BJ (cell line): Measurements from ENCODE around the gene PPFIA3. TPM values are rescaled to one million over a fixed set of nuclear protein-coding genes. Genes with fewer than 3 reads are reported as not detected.

Experiments
- CTCF ChIA-PET: fragments of 350-600 bp; formaldehyde crosslinking; extraction: SDS; loops from one replicate; lab custom pipeline; 2021; ENCODE audit warnings: antibody characterized with exemption, inconsistent platforms; lab: Yijun Ruan, JAX
- POLR2A ChIA-PET: fragments of 300-600 bp; sonication (Branson Sonifier 250); formaldehyde crosslinking; extraction: SDS; loops from one replicate; lab custom pipeline; 2021; ENCODE audit warnings: antibody characterized with exemption; lab: Charles Lee
- DNase-seq: peaks from one replicate; pipeline ENCODE4 v3.0.0-alpha.2; 2011; ENCODE audit warnings: low read depth
- H3K27me3 ChIP-seq: 2 replicates; pipeline ENCODE4 v1.6.0; 2011; ENCODE audit warnings: low read length; ENCODE audit not compliant: control insufficient read depth, insufficient read depth
- H3K36me3 ChIP-seq: 2 replicates; pipeline ENCODE4 v1.5.1; 2011; ENCODE audit warnings: low read length; ENCODE audit not compliant: control insufficient read depth, insufficient read depth
- H3K4me3 ChIP-seq: 2 replicates; pipeline ENCODE4 v1.5.1; 2011; ENCODE audit warnings: low read depth, mild to moderate bottlenecking, control low read depth, low read length
- CTCF ChIP-seq: IDR thresholded peaks from 2 replicates; pipeline ENCODE4 v1.5.1; 2011; ENCODE audit warnings: low read depth, mild to moderate bottlenecking, control low read depth, inconsistent platforms, low read length, moderate library complexity; ENCODE audit not compliant: insufficient read depth
- polyA plus RNA-seq: library from polyadenylated mRNA; depleted of rRNA; stranded (reverse); fragments of >200 nt; gene quantifications from 2 replicates; pipeline ENCODE4 v1.2.3, GENCODE V29; 2011

The PPFIA3 gene
- polyA plus RNA-seq, 1 experiment = 1.4 TPM

GRCh38 chr19:49148044-49148682 lies 28.8 kb downstream of the PPFIA3 start:
- H3K36me3 ChIP-seq = no peaks in the 10 kb centered on the region
- no peak for DNase-seq
- no peaks in the 10 kb centered on the region; the same call in 1 of the 2 replicates for H3K27me3 ChIP-seq
- no peak for TF ChIP-seq CTCF
- CTCF ChIA-PET = interaction anchor here (1.2 to 4.8 kb wide), 2 partner anchors 13 to 50 kb away, joined by 3 to 33 read pairs; no protein-coding TSS in a partner anchor
- POLR2A ChIA-PET = no interaction called here
- H3K4me3 ChIP-seq = no peak overlapping the region

GRCh38 chr19:49148784-49149651 lies 29.7 kb downstream of the PPFIA3 start:
- Histone ChIP-seq H3K27me3 (no peaks in the 10 kb centered on the region; the same call in 1 of the 2 replicates), H3K4me3 (peak overlapping the region; percentile 68), H3K36me3 (no peaks in the 10 kb centered on the region)
- peak; percentile 45 for DNase-seq
- POLR2A ChIA-PET = interaction anchor here (0.5 to 0.6 kb wide), 2 partner anchors 10 to 84 kb away, joined by 3 to 9 read pairs; partner anchors contain the start of gene NTF4
- no peak for TF ChIP-seq CTCF
- CTCF ChIA-PET = interaction anchor here (1.0 to 4.8 kb wide), 3 partner anchors 14 to 51 kb away, joined by 3 to 33 read pairs (median 7); partner anchors contain the start of gene LIN7B

- H3K36me3 ChIP-seq = no peaks in the 10 kb centered on the region
- H3K4me3 ChIP-seq = peak overlapping the region; percentile 68
- no peak for DNase-seq
- ChIA-PET POLR2A (interaction anchor here (0.5 to 0.6 kb wide), 2 partner anchors 11 to 85 kb away, joined by 3 to 9 read pairs; partner anchors contain the start of gene NTF4), CTCF (interaction anchor here (1.0 to 4.8 kb wide), 5 partner anchors 36 to 52 kb away, joined by 3 to 33 read pairs (median 5); partner anchors contain the start of gene LIN7B)
- H3K27me3 ChIP-seq = peaks cover 1% of the 10 kb centered on the region; the same call in 1 of the 2 replicates
- TF ChIP-seq CTCF = no peak
Observed at GRCh38 chr19:49149652-49150105, 30.3 kb downstream of the PPFIA3 start.

- POLR2A ChIA-PET = interaction anchor here (0.6 to 0.7 kb wide), 3 partner anchors 10 to 24 kb away, joined by 3 to 8 read pairs (median 5); no protein-coding TSS in a partner anchor
- CTCF ChIA-PET = interaction anchor here (1.1 to 2.8 kb wide), 7 partner anchors 15 to 58 kb away, joined by 3 to 11 read pairs (median 4); partner anchors contain the start of gene LIN7B
- Histone ChIP-seq H3K4me3 (peak overlapping the region; percentile 68), H3K36me3 (no peaks in the 10 kb centered on the region), H3K27me3 (peaks cover 2% of the 10 kb centered on the region; the same call in 1 of the 2 replicates)
- DNase-seq = no peak
- no peak for TF ChIP-seq CTCF
Observed at GRCh38 chr19:49150106-49150943, 31.0 kb downstream of the PPFIA3 start.
